Naive thymus-derived CD4-positive, alpha-beta T cell (primary cell): Measurements from ENCODE around the gene DHRS4. TPM values are rescaled to one million over a fixed set of nuclear protein-coding genes. Genes with fewer than 3 reads are reported as not detected.
A peak's percentile ranks its signal among the peaks of the same experiment; 100 is the strongest.

ENCODE experiments used
- ATAC-seq: fragments of 150-1000 bp; cut with Tn5 transposase; 2 replicates; pipeline ENCODE4 v1.10.0; 2021; ENCODE audit warnings: mild to moderate bottlenecking, moderate library complexity
- CTCF ChIA-PET: fragments of 350-600 bp; sonication (Branson Sonifier 250); formaldehyde crosslinking; loops from one replicate; lab custom pipeline; 2021; ENCODE audit warnings: antibody characterized with exemption; lab: Charles Lee
- POLR2A ChIA-PET: fragments of 350-600 bp; sonication (Branson Sonifier 250); formaldehyde crosslinking; loops from one replicate; lab custom pipeline; 2021; ENCODE audit warnings: antibody characterized with exemption, inconsistent platforms; lab: Charles Lee
- DNase-seq, 9 donors: peaks; one replicate each; pipeline versions ENCODE4 v3.0.0 to v3.0.0-alpha.2; 2020 to 2022; ENCODE audit warnings: mixed read lengths in 1 of 9
- H3K27ac ChIP-seq: one replicate; pipeline ENCODE4 v1.7.0; 2013; ENCODE audit warnings: mild to moderate bottlenecking, low read depth, low read length, moderate library complexity
- H3K27me3 ChIP-seq, 2 donors: one replicate each; pipeline ENCODE4 v1.7.0; 2013; ENCODE audit warnings: low read length in 2 of 2, mild to moderate bottlenecking in 2 of 2, moderate library complexity in 2 of 2; ENCODE audit not compliant: control insufficient read depth in 2 of 2, insufficient read depth in 2 of 2
- H3K36me3 ChIP-seq, 3 experiments: 1 replicate in 2 of 3; 2 replicates in 1 of 3; pipeline ENCODE4 v1.7.0; 2013; ENCODE audit warnings: low read length in 3 of 3, mild to moderate bottlenecking in 3 of 3, moderate library complexity in 1 of 3; ENCODE audit not compliant: insufficient read depth in 3 of 3, control insufficient read depth in 2 of 3
- H3K4me1 ChIP-seq, 2 donors: one replicate each; pipeline ENCODE4 v1.7.0; 2013; ENCODE audit warnings: low read length in 2 of 2, mild to moderate bottlenecking in 2 of 2, moderate library complexity in 1 of 2; ENCODE audit not compliant: control insufficient read depth in 2 of 2, insufficient read depth in 2 of 2
- H3K4me3 ChIP-seq: 2 replicates; pipeline ENCODE4 v1.7.0; 2013; ENCODE audit warnings: mild to moderate bottlenecking, low read length
- H3K9me3 ChIP-seq, 3 experiments: 1 replicate in 2 of 3; 2 replicates in 1 of 3; pipeline ENCODE4 v1.7.0; 2013; ENCODE audit warnings: low read length in 3 of 3; ENCODE audit not compliant: control insufficient read depth in 2 of 3
- H3K27ac Mint-ChIP-seq, 9 donors: one replicate each; pipeline ENCODE4 v1.8.0; 2020 to 2022; ENCODE audit warnings: mixed read lengths in 9 of 9, mild to moderate bottlenecking in 8 of 9, moderate library complexity in 5 of 9, inconsistent platforms in 2 of 9
- H3K27me3 Mint-ChIP-seq, 5 donors: one replicate each; pipeline ENCODE4 v1.8.0; 2021 to 2022; ENCODE audit warnings: mixed read lengths in 5 of 5, mild to moderate bottlenecking in 1 of 5
- H3K36me3 Mint-ChIP-seq, 5 donors: one replicate each; pipeline ENCODE4 v1.8.0; 2020 to 2022; ENCODE audit warnings: mixed read lengths in 5 of 5, mild to moderate bottlenecking in 3 of 5, inconsistent platforms in 1 of 5
- H3K4me1 Mint-ChIP-seq, 7 donors: one replicate each; pipeline ENCODE4 v1.8.0; 2020 to 2022; ENCODE audit warnings: mixed read lengths in 7 of 7, mild to moderate bottlenecking in 3 of 7, inconsistent platforms in 1 of 7
- H3K4me3 Mint-ChIP-seq, 10 donors: one replicate each; pipeline ENCODE4 v1.8.0; 2020 to 2022; ENCODE audit warnings: mild to moderate bottlenecking in 10 of 10, mixed read lengths in 10 of 10, moderate library complexity in 6 of 10, inconsistent platforms in 2 of 10
- H3K9me3 Mint-ChIP-seq, 11 donors: one replicate each; pipeline ENCODE4 v1.8.0; 2020 to 2022; ENCODE audit warnings: mixed read lengths in 11 of 11, mild to moderate bottlenecking in 4 of 11, inconsistent platforms in 1 of 11, moderate library complexity in 1 of 11
- intact Hi-C, 2 donors: fragments of 100-400 bp; cut with micrococcal nuclease; formaldehyde crosslinking; loops; one replicate each; pipeline ENCODE4 v1.15.1; 2023
- polyA plus RNA-seq, 2 donors: library from polyadenylated mRNA; unstranded; fragments of 300-500 nt; fragmentation: Illumina TruSeq; gene quantifications; one replicate each; pipeline ENCODE4 v1.2.3, GENCODE V29; 2021
- total RNA-seq, 6 experiments: library from RNA in 5 of 6; stranded (reverse) in 5 of 6; gene quantifications; 1 replicate in 5 of 6; 2 replicates in 1 of 6; pipeline ENCODE4 v1.2.3 and lab custom pipeline; 2021 to 2026

DHRS4 gene
- 10 to 100 TPM in 4 of 5 experiments, 1 to 10 TPM in 1; 7.8 to 19.9 (median 17.5) TPM for total RNA-seq
- 10 to 100 TPM; 30.1 to 31.8 TPM for polyA plus RNA-seq
- total RNA-seq (lab: John Stamatoyannopoulos, UW), result 4.6 reads per million, percentile 22 among the genes with 10 or more reads in this experiment

DNA sequence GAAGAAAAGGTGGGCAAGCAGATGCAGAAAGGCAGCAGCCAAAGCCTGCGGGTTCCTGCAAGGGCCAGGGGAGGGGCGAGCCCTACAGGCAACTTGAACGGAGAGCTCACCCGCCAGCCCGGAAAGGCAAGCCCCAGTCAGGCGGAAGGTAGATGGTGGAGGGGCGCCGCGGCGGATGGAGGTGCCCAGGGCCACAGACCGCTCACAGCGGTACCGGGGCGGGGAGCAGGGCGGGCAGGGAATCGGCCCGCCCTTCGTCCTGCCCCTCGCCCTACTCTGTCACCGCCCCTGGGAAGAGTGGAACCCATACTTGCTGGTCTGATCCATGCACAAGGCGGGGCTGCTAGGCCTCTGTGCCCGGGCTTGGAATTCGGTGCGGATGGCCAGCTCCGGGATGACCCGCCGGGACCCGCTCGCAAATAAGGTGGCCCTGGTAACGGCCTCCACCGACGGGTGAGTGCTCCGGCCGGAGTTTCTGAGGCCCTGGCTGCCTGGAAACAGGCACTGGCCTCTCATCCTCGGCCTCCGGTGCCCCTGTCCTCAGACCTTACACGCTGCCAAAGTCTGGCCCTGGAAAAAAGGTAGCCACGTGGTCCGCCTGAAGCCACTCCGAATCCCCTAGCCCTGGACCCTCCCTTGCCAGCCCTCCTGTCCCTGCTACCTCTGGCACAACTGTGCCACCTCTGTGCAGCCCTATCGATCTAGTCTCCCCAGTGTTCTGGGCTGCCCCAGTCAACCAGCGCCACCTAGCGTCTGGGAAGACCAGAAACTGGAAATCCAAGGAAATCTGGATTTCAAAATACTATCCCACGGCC, at the start of gene DHRS4:
Gene DHRS4, plus strand, starts transcription at position 307 of the 815 bp plus-strand sequence. Its CDS starts 19 bp downstream, at position 326.
- H3K27ac Mint-ChIP-seq, result peak within 1 kb of the TSS; percentile 70 to 94 (median 89)
- peak within 1 kb of the TSS; percentile 94 to 100 (median 98) for H3K4me3 Mint-ChIP-seq
- CTCF ChIA-PET, result interaction anchor here (0.7 to 1.5 kb wide), 9 partner anchors 17 to 387 kb away, joined by 3 to 6 read pairs (median 3); partner anchors contain the start of gene AP1G2
- Histone ChIP-seq H3K27ac (peak within 1 kb of the TSS; percentile 80), H3K4me3 (peak within 1 kb of the TSS; percentile 77), H3K36me3 (peaks cover 0 to 4% (median 0%) of the 10 kb centered on the region in 3 experiments), H3K9me3 (no peaks in the 10 kb centered on the region), H3K4me1 (peaks cover 8 to 17% of the 10 kb centered on the region in 2 donors), H3K27me3 (no peaks in the 10 kb centered on the region)
- DNase-seq, result peak; percentile 63 to 84 (median 80)
- intact Hi-C loops, result loop anchor here (1.0 to 10.0 kb wide), 9 partner anchors 24 to 631 kb away; partner anchors contain the start of genes NGDN (in 1 of the 2) and PABPN1 (in 1 of the 2)
- peaks cover 0 to 6% (median 0%) of the 10 kb centered on the region in 11 donors for H3K9me3 Mint-ChIP-seq
- H3K36me3 Mint-ChIP-seq, result peaks cover 0 to 31% (median 16%) of the 10 kb centered on the region in 5 donors
- ATAC-seq, result peak; percentile 94
- POLR2A ChIA-PET, result interaction anchor here (0.8 to 1.2 kb wide), 2 partner anchors 54 to 127 kb away, joined by 3 read pairs; no protein-coding TSS in a partner anchor
- H3K27me3 Mint-ChIP-seq, result peaks cover 0 to 1% (median 0%) of the 10 kb centered on the region in 5 donors
- H3K4me1 Mint-ChIP-seq, result peaks cover 18 to 35% (median 27%) of the 10 kb centered on the region in 7 donors

DNA sequence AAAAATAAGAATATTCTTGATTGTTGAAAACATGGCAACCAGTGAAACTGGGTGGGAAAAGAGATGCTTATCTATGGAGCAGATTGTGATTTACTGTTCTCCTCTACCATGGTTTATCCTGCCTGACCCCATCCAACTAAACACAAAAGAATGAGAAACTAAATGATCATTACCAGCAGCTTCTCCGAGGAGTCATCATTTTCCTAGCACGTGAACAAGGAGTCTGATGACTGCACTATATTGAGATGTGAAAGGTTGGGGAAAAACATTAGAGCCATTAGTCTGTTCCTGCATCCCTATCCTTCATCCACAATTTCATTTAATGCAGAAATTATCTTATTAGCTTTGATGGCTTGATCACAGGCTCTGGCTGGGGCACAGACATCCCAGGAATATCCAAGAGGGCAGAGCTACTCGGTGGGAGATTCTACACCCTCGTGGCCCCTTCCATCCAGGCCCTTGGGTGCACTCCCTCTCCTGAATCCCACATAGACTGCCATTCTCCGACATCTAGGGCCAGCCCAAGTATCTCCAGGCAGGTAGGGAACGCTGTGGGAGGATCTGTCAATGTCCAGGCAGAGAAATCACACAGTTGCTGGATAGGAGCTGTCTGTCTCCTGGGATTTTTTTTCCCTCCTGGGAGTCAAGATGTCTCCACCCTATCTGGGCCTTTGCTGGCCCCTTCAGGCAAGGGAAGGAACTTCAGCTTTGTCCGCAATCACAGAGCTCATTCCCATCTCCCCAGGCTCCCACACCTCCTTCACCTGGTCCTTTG, 43.3 kb upstream of the DHRS4 start:
- Mint-ChIP-seq H3K4me1 (peaks cover 0 to 1% (median 0%) of the 10 kb centered on the region in 7 donors), H3K9me3 (peaks cover 0 to 2% (median 0%) of the 10 kb centered on the region in 11 donors), H3K4me3 (no peak overlapping the region), H3K27ac (no peak overlapping the region), H3K36me3 (peaks cover 0 to 4% (median 0%) of the 10 kb centered on the region in 5 donors), H3K27me3 (peaks cover 8 to 39% (median 20%) of the 10 kb centered on the region in 5 donors)
- H3K4me1 ChIP-seq, result no peaks in the 10 kb centered on the region
- ChIA-PET POLR2A (interaction anchor here (0.5 to 0.6 kb wide), 2 partner anchors 96 to 480 kb away, joined by 3 read pairs; no protein-coding TSS in a partner anchor), CTCF (interaction anchor here (0.6 to 2.1 kb wide), 6 partner anchors 23 to 321 kb away, joined by 3 to 7 read pairs (median 4); no protein-coding TSS in a partner anchor)
- intact Hi-C loops, result loop anchor here (1.0 to 10.0 kb wide), 3 partner anchors 245 to 321 kb away; no protein-coding TSS in a partner anchor
- H3K27me3 ChIP-seq, result no peaks in the 10 kb centered on the region
- H3K36me3 ChIP-seq, result no peaks in the 10 kb centered on the region
- ATAC-seq, result peak; percentile 45
- no peaks in the 10 kb centered on the region for H3K9me3 ChIP-seq
- DNase-seq, result peak in 2 of 9 donors; percentile 2 to 4
- H3K4me3 ChIP-seq, result no peak overlapping the region
- H3K27ac ChIP-seq, result no peak overlapping the region

DNA sequence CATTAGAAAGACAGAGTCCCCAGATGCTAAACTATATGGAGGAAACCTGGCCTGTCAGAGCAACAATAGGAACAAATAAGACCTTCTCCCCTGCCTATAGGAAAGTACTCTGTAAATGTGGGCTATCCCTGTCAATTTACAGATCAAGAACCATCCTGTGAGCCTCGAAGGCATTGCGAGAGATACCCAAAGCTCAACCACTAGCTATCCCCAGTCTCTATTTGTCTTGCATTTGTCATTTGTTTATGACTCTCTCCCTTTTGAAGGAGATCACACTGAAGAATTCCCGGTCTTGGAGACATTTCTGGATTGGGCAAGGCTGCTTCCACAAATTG, 42.7 kb upstream of the DHRS4 start:
- ChIA-PET POLR2A (interaction anchor here (0.5 to 0.6 kb wide), 2 partner anchors 97 to 479 kb away, joined by 3 read pairs; no protein-coding TSS in a partner anchor), CTCF (interaction anchor here (0.7 to 2.1 kb wide), 5 partner anchors 23 to 322 kb away, joined by 3 to 7 read pairs (median 4); no protein-coding TSS in a partner anchor)
- Mint-ChIP-seq H3K27me3 (peaks cover 8 to 37% (median 20%) of the 10 kb centered on the region in 5 donors), H3K9me3 (peaks cover 0 to 2% (median 0%) of the 10 kb centered on the region in 11 donors), H3K4me3 (no peak overlapping the region), H3K4me1 (peaks cover 0 to 1% (median 0%) of the 10 kb centered on the region in 7 donors), H3K27ac (no peak overlapping the region), H3K36me3 (peaks cover 0 to 4% (median 0%) of the 10 kb centered on the region in 5 donors)
- Histone ChIP-seq H3K4me1 (no peaks in the 10 kb centered on the region), H3K36me3 (no peaks in the 10 kb centered on the region), H3K27ac (no peak overlapping the region), H3K27me3 (no peaks in the 10 kb centered on the region), H3K9me3 (no peaks in the 10 kb centered on the region), H3K4me3 (no peak overlapping the region)
- DNase-seq, result no peak
- no peak for ATAC-seq
- intact Hi-C loops, result loop anchor here (1.0 to 10.0 kb wide), 3 partner anchors 246 to 322 kb away; no protein-coding TSS in a partner anchor

DNA sequence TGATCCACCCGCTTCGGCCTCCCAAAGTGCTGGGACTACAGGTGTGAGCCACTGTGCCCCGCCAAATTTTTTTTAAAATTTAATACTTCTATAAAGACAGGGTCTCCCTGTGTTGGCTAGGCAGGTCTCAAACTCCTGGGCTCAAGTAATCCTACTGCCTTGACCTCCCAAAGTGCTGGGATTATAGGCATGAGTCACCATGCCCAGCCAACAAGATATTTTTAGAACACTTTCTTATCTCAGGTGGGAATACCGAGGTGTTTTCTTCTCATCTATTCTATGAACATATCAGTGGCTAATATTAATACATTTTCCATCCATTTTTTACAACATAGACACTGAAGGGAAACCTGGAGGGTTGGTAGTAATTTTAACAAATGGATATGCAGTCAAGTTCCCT, 38.0 kb upstream of the DHRS4 start:
- Mint-ChIP-seq H3K36me3 (peaks cover 0 to 13% (median 0%) of the 10 kb centered on the region in 5 donors), H3K27ac (no peak overlapping the region), H3K9me3 (peaks cover 0 to 25% (median 5%) of the 10 kb centered on the region in 11 donors), H3K27me3 (peaks cover 4 to 20% (median 13%) of the 10 kb centered on the region in 5 donors), H3K4me3 (no peak overlapping the region), H3K4me1 (peaks cover 0 to 1% (median 0%) of the 10 kb centered on the region in 7 donors)
- Histone ChIP-seq H3K4me1 (no peaks in the 10 kb centered on the region), H3K27ac (no peak overlapping the region), H3K4me3 (no peak overlapping the region), H3K36me3 (no peaks in the 10 kb centered on the region), H3K27me3 (no peaks in the 10 kb centered on the region), H3K9me3 (peaks cover 0 to 13% (median 0%) of the 10 kb centered on the region in 3 experiments)
- ATAC-seq, result no peak
- ChIA-PET POLR2A (no interaction called here), CTCF (no interaction called here)
- no peak for DNase-seq
- intact Hi-C loops, result loop anchor here in 1 of 2 donors (10.0 kb wide), 1 partner anchor 251 kb away; no protein-coding TSS in a partner anchor

GRCh38 chr14:23916004-23916403, 37.6 kb upstream of the DHRS4 start:
- no peak for ATAC-seq
- H3K4me3 ChIP-seq, result no peak overlapping the region
- no peak for DNase-seq
- H3K4me3 Mint-ChIP-seq, result no peak overlapping the region
- peaks cover 4 to 20% (median 13%) of the 10 kb centered on the region in 5 donors for H3K27me3 Mint-ChIP-seq
- CTCF ChIA-PET, result no interaction called here
- H3K4me1 Mint-ChIP-seq, result peaks cover 0 to 1% (median 0%) of the 10 kb centered on the region in 7 donors
- POLR2A ChIA-PET, result no interaction called here
- intact Hi-C loops, result loop anchor here in 1 of 2 donors (10.0 kb wide), 1 partner anchor 251 kb away; no protein-coding TSS in a partner anchor
- peaks cover 0 to 13% (median 0%) of the 10 kb centered on the region in 5 donors for H3K36me3 Mint-ChIP-seq
- no peaks in the 10 kb centered on the region for H3K36me3 ChIP-seq
- H3K27ac ChIP-seq, result no peak overlapping the region
- H3K9me3 Mint-ChIP-seq, result peaks cover 0 to 25% (median 5%) of the 10 kb centered on the region in 11 donors
- peaks cover 0 to 13% (median 0%) of the 10 kb centered on the region in 3 experiments for H3K9me3 ChIP-seq
- no peaks in the 10 kb centered on the region for H3K27me3 ChIP-seq
- no peaks in the 10 kb centered on the region for H3K4me1 ChIP-seq
- H3K27ac Mint-ChIP-seq, result no peak overlapping the region
